Cardiac fibroblast (primary cell): ENCODE measurements around the gene FUOM.
A peak's percentile ranks its signal among the peaks of the same experiment; 100 is the strongest.

Experiments used
- DNase-seq, 2 donors: peaks; one replicate each; pipeline versions ENCODE4 v3.0.0 to v3.0.0-alpha.2; 2010; ENCODE audit warnings: low read depth in 2 of 2
- H3K4me3 ChIP-seq, 2 donors: replicated peaks in 1 of 2; 1 replicate in 1 of 2; 2 replicates in 1 of 2; pipeline ENCODE4 v1.5.1; 2011; ENCODE audit warnings: low read depth in 2 of 2, low read length in 2 of 2, mild to moderate bottlenecking in 2 of 2, moderate library complexity in 1 of 2
- TF ChIP-seq, protein P1 (sequence below): IDR thresholded peaks from one replicate; pipeline ENCODE4 v1.5.1; 2011; ENCODE audit warnings: low read depth, mild to moderate bottlenecking, low read length, inconsistent platforms

Gene FUOM

DNA sequence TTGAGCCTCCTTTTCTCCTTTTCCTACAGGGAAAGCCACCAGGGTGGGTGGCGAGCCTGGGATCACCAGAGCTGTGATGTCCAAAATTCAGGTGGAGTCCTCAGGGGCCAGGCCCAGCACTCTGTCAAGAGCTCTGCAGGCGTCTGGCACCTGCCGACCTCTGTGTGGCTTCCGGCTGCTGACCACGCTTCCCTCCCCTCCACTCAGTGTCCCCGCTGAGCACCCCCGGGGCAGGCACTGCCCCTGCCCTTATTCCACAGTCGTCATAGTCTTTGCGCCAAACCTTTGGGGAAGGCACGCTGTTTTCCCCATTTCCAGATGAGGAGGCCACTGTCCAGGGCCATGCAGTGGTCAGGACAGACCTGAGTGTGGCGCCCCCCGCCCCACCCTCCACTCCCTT is 43.7 kb upstream of the FUOM start:
- no peak overlapping the region for H3K4me3 ChIP-seq
- TF ChIP-seq, protein P1, sequence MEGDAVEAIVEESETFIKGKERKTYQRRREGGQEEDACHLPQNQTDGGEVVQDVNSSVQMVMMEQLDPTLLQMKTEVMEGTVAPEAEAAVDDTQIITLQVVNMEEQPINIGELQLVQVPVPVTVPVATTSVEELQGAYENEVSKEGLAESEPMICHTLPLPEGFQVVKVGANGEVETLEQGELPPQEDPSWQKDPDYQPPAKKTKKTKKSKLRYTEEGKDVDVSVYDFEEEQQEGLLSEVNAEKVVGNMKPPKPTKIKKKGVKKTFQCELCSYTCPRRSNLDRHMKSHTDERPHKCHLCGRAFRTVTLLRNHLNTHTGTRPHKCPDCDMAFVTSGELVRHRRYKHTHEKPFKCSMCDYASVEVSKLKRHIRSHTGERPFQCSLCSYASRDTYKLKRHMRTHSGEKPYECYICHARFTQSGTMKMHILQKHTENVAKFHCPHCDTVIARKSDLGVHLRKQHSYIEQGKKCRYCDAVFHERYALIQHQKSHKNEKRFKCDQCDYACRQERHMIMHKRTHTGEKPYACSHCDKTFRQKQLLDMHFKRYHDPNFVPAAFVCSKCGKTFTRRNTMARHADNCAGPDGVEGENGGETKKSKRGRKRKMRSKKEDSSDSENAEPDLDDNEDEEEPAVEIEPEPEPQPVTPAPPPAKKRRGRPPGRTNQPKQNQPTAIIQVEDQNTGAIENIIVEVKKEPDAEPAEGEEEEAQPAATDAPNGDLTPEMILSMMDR, result no peak
- no peak for DNase-seq

DNA sequence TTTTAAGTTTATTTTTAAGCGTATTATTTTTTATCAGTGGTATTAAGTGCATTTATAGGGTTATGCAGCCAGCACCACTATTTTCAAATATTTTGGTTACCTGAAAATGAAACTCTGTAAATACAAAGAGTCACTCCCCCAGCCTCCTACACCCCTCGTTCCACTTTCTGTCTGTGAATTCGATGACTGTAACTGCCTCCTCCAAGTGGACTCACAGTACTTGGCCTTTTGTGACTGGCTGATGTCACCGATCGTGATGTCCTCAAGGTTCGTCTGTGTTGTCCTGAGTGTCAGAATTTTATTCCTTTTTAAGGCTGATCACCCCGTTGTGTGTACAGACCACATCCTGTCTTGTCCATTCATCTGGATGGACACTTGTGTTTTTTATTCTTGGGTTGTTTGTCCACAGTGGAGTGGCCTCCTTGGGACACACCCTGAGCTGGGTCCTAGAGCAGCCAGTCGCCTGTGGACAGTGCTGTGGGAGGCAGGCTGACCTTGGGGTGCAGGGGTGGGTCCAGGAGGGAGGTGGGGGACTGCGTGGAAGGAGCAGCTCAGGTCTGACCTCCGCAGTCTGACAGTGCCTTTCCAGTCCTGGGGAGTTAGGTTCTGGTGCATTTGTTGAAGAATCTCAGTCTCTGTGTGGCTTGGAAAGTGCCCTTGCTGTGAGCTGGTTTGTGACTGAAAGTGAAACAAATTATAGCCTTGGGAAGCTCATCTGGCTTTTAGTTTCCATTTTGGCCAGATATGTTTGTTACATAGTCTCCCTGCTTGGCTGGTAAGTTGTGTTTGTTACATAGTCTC is 43.0 kb upstream of the FUOM start:
- H3K4me3 ChIP-seq, result no peak overlapping the region
- TF ChIP-seq, protein P1, result no peak
- DNase-seq, result no peak

DNA sequence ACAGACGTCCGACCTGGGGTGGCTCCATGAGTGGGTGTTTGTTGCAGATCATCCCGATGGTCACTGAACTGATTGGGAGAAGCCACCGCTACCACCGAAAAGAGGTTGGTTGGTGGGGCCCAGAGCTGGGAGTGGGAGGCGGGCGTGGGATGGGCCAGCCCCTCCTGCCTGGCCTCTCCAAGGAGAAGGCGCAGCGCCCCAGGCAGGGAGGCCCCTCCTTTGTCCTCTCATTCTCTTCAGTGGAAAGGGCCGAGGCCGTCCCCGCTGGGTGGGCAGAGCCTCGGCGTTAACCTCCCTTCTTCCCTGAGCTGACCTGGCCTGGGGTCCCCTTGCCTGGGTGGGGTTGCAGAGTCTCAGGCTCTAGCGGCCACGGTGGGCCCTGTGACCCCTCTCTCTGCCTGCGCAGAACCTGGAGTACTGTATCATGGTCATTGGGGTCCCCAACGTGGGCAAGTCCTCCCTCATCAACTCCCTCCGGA is 41.3 kb upstream of the FUOM start:
- H3K4me3 ChIP-seq, result no peak overlapping the region
- DNase-seq, result no peak
- TF ChIP-seq, protein P1, result no peak

DNA sequence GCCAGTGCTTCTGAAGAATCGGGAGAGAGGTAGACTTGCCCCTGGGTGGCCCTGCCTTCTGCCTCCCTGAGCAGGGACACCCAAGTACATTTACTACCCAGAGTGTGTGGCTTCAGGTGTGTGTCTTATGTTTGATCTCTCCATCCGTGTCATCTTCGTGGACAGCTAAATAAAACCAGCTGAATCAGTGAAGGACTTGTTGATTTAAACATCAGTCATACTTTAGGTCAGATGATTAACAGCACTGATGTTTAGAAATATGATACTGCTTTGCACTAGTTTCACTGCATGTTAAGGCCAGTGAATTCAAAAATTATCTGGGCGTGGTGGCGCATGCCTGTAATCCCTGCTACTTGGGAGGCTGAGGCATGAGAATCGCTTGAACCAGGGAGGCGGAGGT is 40.1 kb upstream of the FUOM start:
- no peak overlapping the region for H3K4me3 ChIP-seq
- DNase-seq, result no peak
- TF ChIP-seq, protein P1, result no peak

DNA sequence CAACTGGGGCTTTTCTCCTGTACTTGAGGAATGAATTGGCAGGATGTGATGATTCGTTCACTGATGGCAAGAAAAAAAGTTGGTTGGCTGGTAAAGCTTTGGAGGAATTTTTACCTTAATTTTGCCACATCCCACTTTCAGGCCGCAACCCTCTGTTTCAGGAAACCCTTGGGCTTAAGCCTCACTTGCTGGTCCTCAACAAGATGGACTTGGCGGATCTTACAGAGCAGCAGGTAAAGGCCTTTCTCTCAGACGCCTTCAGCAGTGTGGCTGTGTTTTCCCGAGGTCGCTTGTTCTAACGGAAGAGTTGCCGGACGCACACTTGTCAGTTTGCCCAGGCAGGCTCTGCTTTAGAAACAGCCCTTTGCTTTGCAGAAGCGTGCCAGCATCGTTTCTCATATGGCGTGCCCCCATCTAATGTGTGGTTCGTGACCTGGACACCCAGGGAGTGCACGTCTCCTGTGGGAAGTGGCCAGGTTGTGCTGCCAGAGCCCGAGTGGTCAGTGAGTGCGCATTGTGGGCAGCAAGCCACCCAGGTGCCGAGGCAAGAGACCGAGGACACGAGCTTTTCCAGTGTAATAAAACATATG is 38.3 kb upstream of the FUOM start:
- TF ChIP-seq, protein P1, result no peak
- no peak for DNase-seq
- H3K4me3 ChIP-seq, result no peak overlapping the region

DNA sequence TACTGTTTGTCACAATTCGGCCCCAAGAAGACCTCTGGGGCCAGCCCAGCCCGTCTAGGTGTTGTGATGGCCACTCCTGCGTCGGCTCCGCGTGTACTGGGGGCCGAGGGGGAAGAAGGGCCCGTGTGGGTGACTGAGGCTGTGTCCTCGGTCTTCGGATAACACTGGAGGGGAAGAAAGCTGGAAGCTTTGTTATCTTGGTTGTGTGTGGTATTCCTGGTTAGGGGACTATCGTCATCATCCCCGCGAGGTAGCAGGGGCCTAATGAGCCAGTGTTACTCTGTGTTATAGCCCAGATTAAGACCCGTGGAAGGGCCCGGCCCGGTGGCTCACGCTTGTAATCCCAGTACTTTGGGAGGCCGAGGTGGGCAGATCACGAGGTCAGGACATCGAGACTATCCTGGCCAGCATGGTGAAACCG is 37.0 kb upstream of the FUOM start:
- H3K4me3 ChIP-seq, result peak overlapping the region; percentile 73 to 75
- TF ChIP-seq, protein P1, result no peak
- DNase-seq, result peak in 1 of 2 donors; percentile 8
